A549 (cell line): Measurements from ENCODE around the gene CYSRT1. TPM values are rescaled to one million over a fixed set of nuclear protein-coding genes. Genes with fewer than 3 reads are reported as not detected.
A peak's percentile ranks its signal among the peaks of the same experiment; 100 is the strongest.

Experiments used
- ATAC-seq, 2 experiments: fragments of 200-7000 bp in 1 of 2; fragments of >200 bp in 1 of 2; cut with Nextera tagmentation in 1 of 2; cut with Tn5 transposase in 1 of 2; 3 replicates each; pipeline versions ENCODE4 v1.8.0 to v1.9.1; 2018 to 2020; ENCODE audit warnings: mild to moderate bottlenecking in 1 of 2, moderate library complexity in 1 of 2
- CTCF ChIA-PET: fragments of 300-600 bp; sonication (Branson Sonifier 250); formaldehyde crosslinking; extraction: SDS; loops from one replicate; lab custom pipeline; 2021; ENCODE audit warnings: antibody characterized with exemption, inconsistent platforms; lab: Yijun Ruan, JAX
- POLR2A ChIA-PET: fragments of 350-600 bp; formaldehyde crosslinking; extraction: SDS; loops from one replicate; lab custom pipeline; 2021; ENCODE audit warnings: antibody characterized with exemption, inconsistent platforms; lab: Yijun Ruan, JAX
- DNase-seq, 2 experiments: peaks; one replicate each; pipeline versions ENCODE4 v3.0.0 to v3.0.0-alpha.2; 2011 to 2016; ENCODE audit warnings: low read depth in 1 of 2, low spot score in 1 of 2
- FAIRE-seq: peaks from 2 replicates; lab custom pipeline; 2011; peaks lifted over from hg19 to GRCh38; lab: Jason Lieb, UNC
- H3K27ac ChIP-seq, 2 experiments: fragments of >200 bp; sonication (Bioruptor Twin); formaldehyde crosslinking; 3 replicates each; pipeline ENCODE4 v1.5.1; 2016 to 2017
- H3K4me1 ChIP-seq: fragments of >200 bp; sonication (Bioruptor Twin); formaldehyde crosslinking; 3 replicates; pipeline ENCODE4 v1.6.1; 2016
- H3K4me2 ChIP-seq: fragments of >200 bp; sonication (Bioruptor Twin); formaldehyde crosslinking; 3 replicates; pipeline ENCODE4 v1.6.1; 2016
- H3K4me3 ChIP-seq: fragments of >200 bp; sonication (Bioruptor Twin); formaldehyde crosslinking; 3 replicates; pipeline ENCODE4 v1.5.1; 2016
- H3K9me3 ChIP-seq: fragments of >200 bp; sonication (Bioruptor Twin); formaldehyde crosslinking; 3 replicates; pipeline ENCODE4 v1.6.1; 2016
- BCL3 ChIP-seq: fragments of >200 bp; sonication (Bioruptor Twin); formaldehyde crosslinking; IDR thresholded peaks from 3 replicates; pipeline ENCODE4 v1.6.1; 2016
- BHLHE40 ChIP-seq: IDR thresholded peaks from 2 replicates; pipeline ENCODE4 v1.6.1; 2012; ENCODE audit warnings: low read depth, low read length, inconsistent platforms
- CHD2 ChIP-seq: fragments of 150-350 bp; IDR thresholded peaks from 2 replicates; pipeline ENCODE4 v1.6.1; 2014; ENCODE audit warnings: low read length; ENCODE audit not compliant: partially characterized antibody
- CHD4 ChIP-seq: fragments of 200-600 bp; sonication (generic); IDR thresholded peaks from 2 replicates; pipeline ENCODE4 v1.6.1; 2016; ENCODE audit warnings: antibody characterized with exemption, mild to moderate bottlenecking, borderline replicate concordance
- EP300 ChIP-seq, 2 experiments: fragments of >200 bp; sonication (Bioruptor Twin); formaldehyde crosslinking; IDR thresholded peaks; 2 replicates in 1 of 2; 3 replicates in 1 of 2; pipeline ENCODE4 v1.6.1; 2016 to 2017
- ESRRA ChIP-seq: fragments of 150-350 bp; IDR thresholded peaks from 2 replicates; pipeline ENCODE4 v1.6.1; 2014; ENCODE audit warnings: mild to moderate bottlenecking, low read length, borderline replicate concordance
- FOXS1 ChIP-seq: fragments of 250-450 bp; sonication (Bioruptor Pico); IDR thresholded peaks from 2 replicates; pipeline ENCODE4 v1.5.0; 2020; ENCODE audit warnings: mild to moderate bottlenecking, moderate library complexity
- HOXB13 ChIP-seq: fragments of 250-450 bp; sonication (Bioruptor Pico); IDR thresholded peaks from 2 replicates; pipeline ENCODE4 v1.5.0; 2020; ENCODE audit warnings: low read depth, mild to moderate bottlenecking, moderate library complexity
- KDM1A ChIP-seq: fragments of 200-600 bp; sonication (generic); IDR thresholded peaks from 2 replicates; pipeline ENCODE4 v1.6.1; 2016; ENCODE audit warnings: low read depth, mild to moderate bottlenecking
- MAFK ChIP-seq: fragments of 450-650 bp; IDR thresholded peaks from 2 replicates; pipeline ENCODE4 v1.6.1; 2014; ENCODE audit not compliant: partially characterized antibody
- MAZ ChIP-seq: fragments of 150-350 bp; IDR thresholded peaks from 2 replicates; pipeline ENCODE4 v1.6.1; 2014; ENCODE audit warnings: antibody characterized with exemption, low read depth, low read length, borderline replicate concordance
- NFE2L2 ChIP-seq: fragments of 150-350 bp; conservative IDR thresholded peaks from 2 replicates; pipeline ENCODE4 v1.6.1; 2014; ENCODE audit warnings: low read length
- RARB ChIP-seq: fragments of 250-450 bp; sonication (Bioruptor Pico); IDR thresholded peaks from 2 replicates; pipeline ENCODE4 v1.8.0; 2021; ENCODE audit warnings: mild to moderate bottlenecking, moderate library complexity
- RCOR1 ChIP-seq: fragments of 150-350 bp; IDR thresholded peaks from 2 replicates; pipeline ENCODE4 v1.6.1; 2014; ENCODE audit warnings: antibody characterized with exemption, low read length, low read depth
- RFX5 ChIP-seq: fragments of 450-650 bp; IDR thresholded peaks from 2 replicates; pipeline ENCODE4 v1.7.1; 2014; ENCODE audit warnings: antibody characterized with exemption, mild to moderate bottlenecking, moderate library complexity
- SREBF2 ChIP-seq: fragments of 450-650 bp; IDR thresholded peaks from 2 replicates; pipeline ENCODE4 v1.6.1; 2014; ENCODE audit warnings: mild to moderate bottlenecking, moderate library complexity
- TFCP2L1 ChIP-seq: fragments of 250-450 bp; sonication (Bioruptor Pico); IDR thresholded peaks from 2 replicates; pipeline ENCODE4 v1.5.0; 2021; ENCODE audit warnings: mild to moderate bottlenecking
- TP53 ChIP-seq: fragments of 250-450 bp; sonication (Bioruptor Pico); IDR thresholded peaks from 2 replicates; pipeline ENCODE4 v1.5.0; 2021; ENCODE audit warnings: mild to moderate bottlenecking, moderate library complexity
- ZFP36 ChIP-seq: fragments of 450-650 bp; IDR thresholded peaks from 2 replicates; pipeline ENCODE4 v1.6.1; 2014; ENCODE audit warnings: borderline replicate concordance; ENCODE audit not compliant: partially characterized antibody
- WGBS: methylation state at CpG from one replicate; pipeline ENCODE4 v1.1.6; 2017; ENCODE audit errors: missing lambda C conversion rate; 5-methylcytosine and 5-hydroxymethylcytosine counted together
- polyA plus RNA-seq, 4 experiments: library from polyadenylated mRNA; depleted of rRNA in 3 of 4; stranded (reverse); fragments of >200 nt; fragmentation: RNase III in 1 of 4; extraction: RNeasy Plus Mini Kit Qiagen cat#74134 plus additional on column Dnase treatment in 1 of 4; gene quantifications; 2 replicates in 3 of 4; 3 replicates in 1 of 4; pipeline ENCODE4 v1.2.3, GENCODE V29; 2011 to 2017
- TF ChIP-seq, protein P1 (sequence below): fragments of 250-450 bp; sonication (Bioruptor Pico); IDR thresholded peaks from 2 replicates; pipeline ENCODE4 v1.5.0; 2020; ENCODE audit warnings: low read depth, mild to moderate bottlenecking, moderate library complexity
- TF ChIP-seq, protein P2 (sequence below): IDR thresholded peaks from 2 replicates; pipeline ENCODE4 v1.6.1; 2012

The CYSRT1 gene
- polyA plus RNA-seq, 2 of the 4 experiments (the other 2 are of a cell fraction) = 0.30 to 0.81 TPM

- POLR2A ChIA-PET = interaction anchor here (0.7 to 1.7 kb wide), 3 partner anchors 10 to 62 kb away, joined by 3 to 10 read pairs (median 4); no protein-coding TSS in a partner anchor
- 83% methylated on average over 18 of the region's 27 CpGs for WGBS
- ATAC-seq = no peak
- H3K4me2 ChIP-seq = no peak overlapping the region
- no peak for DNase-seq
- TF ChIP-seq KDM1A = no peak
- TF ChIP-seq RCOR1 = no peak
- TF ChIP-seq, protein P1, sequence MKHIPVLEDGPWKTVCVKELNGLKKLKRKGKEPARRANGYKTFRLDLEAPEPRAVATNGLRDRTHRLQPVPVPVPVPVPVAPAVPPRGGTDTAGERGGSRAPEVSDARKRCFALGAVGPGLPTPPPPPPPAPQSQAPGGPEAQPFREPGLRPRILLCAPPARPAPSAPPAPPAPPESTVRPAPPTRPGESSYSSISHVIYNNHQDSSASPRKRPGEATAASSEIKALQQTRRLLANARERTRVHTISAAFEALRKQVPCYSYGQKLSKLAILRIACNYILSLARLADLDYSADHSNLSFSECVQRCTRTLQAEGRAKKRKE (CRISPR knock-in tag) = no peak
- TF ChIP-seq ESRRA = no peak
- H3K4me3 ChIP-seq = no peak overlapping the region
- peak overlapping the region in 1 of 2 experiments; percentile 27; a peak in 1 of 6 replicates for H3K27ac ChIP-seq
- FAIRE-seq = no peak
- CTCF ChIA-PET = interaction anchor here (0.7 to 10.1 kb wide), 16 partner anchors 11 to 441 kb away, joined by 3 to 113 read pairs (median 3); partner anchors contain the start of genes ANAPC2, NELFB, NPDC1 and SSNA1
- no peaks in the 10 kb centered on the region for H3K9me3 ChIP-seq
- peaks cover 57% of the 10 kb centered on the region for H3K4me1 ChIP-seq
Observed at GRCh38 chr9:137228968-137229896, 4.3 kb downstream of the CYSRT1 start.

DNA sequence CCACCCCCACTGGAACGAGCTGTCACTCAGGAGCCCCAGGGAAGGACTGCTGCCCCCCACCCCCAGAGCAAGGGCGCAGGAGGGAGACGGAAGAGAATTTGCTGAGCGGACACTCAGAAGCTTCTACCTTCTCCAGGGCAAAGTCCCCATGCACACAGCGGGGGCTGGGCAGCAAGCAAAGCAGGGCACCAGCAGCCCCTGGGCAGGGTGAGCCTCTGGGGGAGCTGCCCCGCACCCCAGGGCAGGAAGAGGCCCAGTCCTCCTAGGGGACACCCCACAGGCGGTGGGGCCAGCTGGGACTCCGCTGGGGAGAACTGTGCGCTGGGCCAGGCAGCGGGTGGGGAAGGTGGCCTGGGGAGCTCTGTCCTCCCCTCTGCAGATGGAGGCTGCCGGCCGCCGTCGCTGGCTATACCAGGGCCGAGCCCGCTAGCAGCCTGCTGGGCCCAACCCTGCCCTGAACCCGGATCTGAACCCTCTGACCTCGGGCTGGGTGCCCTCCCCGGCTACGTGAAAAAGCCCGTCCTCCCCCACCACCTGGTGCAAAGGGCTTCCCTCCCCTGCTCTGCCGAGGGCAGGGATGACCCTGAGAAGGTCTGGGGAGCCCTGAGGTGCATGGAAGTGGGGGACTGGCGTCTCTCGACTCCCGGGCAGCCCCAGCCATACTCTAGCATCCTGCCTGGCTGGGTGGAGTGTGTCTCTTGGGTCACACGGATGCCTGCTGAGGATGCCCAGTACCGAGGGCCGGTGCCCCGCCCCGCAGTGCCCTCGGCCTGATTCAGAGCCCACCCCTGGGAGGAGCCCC is 5.1 kb downstream of the CYSRT1 start:
- FAIRE-seq (no peak), DNase-seq (no peak), ATAC-seq (peak in 1 of 2 experiments; percentile 23; a peak in 3 of 6 replicates)
- ChIA-PET CTCF (interaction anchor here (0.7 to 10.1 kb wide), 14 partner anchors 11 to 442 kb away, joined by 3 to 81 read pairs (median 3); partner anchors contain the start of genes ANAPC2, NELFB, NPDC1 and SSNA1), POLR2A (interaction anchor here (0.7 to 1.7 kb wide), 3 partner anchors 10 to 63 kb away, joined by 3 to 10 read pairs (median 4); no protein-coding TSS in a partner anchor)
- Histone ChIP-seq H3K4me1 (peaks cover 48% of the 10 kb centered on the region), H3K27ac (peak overlapping the region in 1 of 2 experiments; percentile 49; a peak in 2 of 6 replicates), H3K4me3 (no peak overlapping the region), H3K9me3 (no peaks in the 10 kb centered on the region), H3K4me2 (peak overlapping the region; percentile 32; the same call in 1 of the 3 replicates)
- TF ChIP-seq MAFK (peak; percentile 81), FOXS1 (CRISPR knock-in tag) (no peak)
- WGBS = 64% methylated on average over 14 of the region's 31 CpGs

- H3K4me1 ChIP-seq = peaks cover 41% of the 10 kb centered on the region
- CTCF ChIA-PET = interaction anchor here (1.1 to 10.1 kb wide), 6 partner anchors 9 to 113 kb away, joined by 3 to 81 read pairs (median 4); partner anchors contain the start of genes ANAPC2, SSNA1 and TUBB4B
- TF ChIP-seq ZFP36 (peak; percentile 7), MAZ (no peak)
- 65% methylated on average over 7 of the region's 14 CpGs for WGBS
- no peak for ATAC-seq
- no peak for FAIRE-seq
- POLR2A ChIA-PET = interaction anchor here (0.8 to 1.7 kb wide), 3 partner anchors 10 to 12 kb away, joined by 3 to 10 read pairs (median 4); partner anchors contain the start of gene TUBB4B
- no peak for DNase-seq
- H3K4me3 ChIP-seq = no peak within 1 kb of the TSS
- peak within 1 kb of the TSS; percentile 32; the same call in 1 of the 3 replicates for H3K4me2 ChIP-seq
- H3K9me3 ChIP-seq = no peaks in the 10 kb centered on the region
- H3K27ac ChIP-seq = peak within 1 kb of the TSS in 1 of 2 experiments; percentile 49; a peak in 2 of 6 replicates
Observed at GRCh38 chr9:137230705-137231371, 5.9 kb downstream of the CYSRT1 start, which contains the start of gene SLC34A3. Gene SLC34A3 (plus strand): TSS chr9:137230901. CDS start chr9:137231703, 802 bp downstream.

GRCh38 chr9:137231372-137232039 is 6.5 kb downstream of the CYSRT1 start:
- H3K4me1 ChIP-seq = peaks cover 39% of the 10 kb centered on the region
- no peak overlapping the region for H3K4me2 ChIP-seq
- no peak for DNase-seq
- ATAC-seq = no peak
- H3K9me3 ChIP-seq = no peaks in the 10 kb centered on the region
- no peak overlapping the region for H3K4me3 ChIP-seq
- no peak overlapping the region for H3K27ac ChIP-seq
- FAIRE-seq = no peak
- 91% methylated on average over 21 of the region's 23 CpGs for WGBS
- CTCF ChIA-PET = interaction anchor here (1.2 to 10.1 kb wide), 2 partner anchors 9 to 41 kb away, joined by 7 to 81 read pairs; partner anchors contain the start of genes ANAPC2, SSNA1 and TUBB4B
- POLR2A ChIA-PET = interaction anchor here (0.8 kb wide), 1 partner anchor 9 kb away, joined by 3 read pairs; the partner anchor contains the start of gene TUBB4B
- no peak for TF ChIP-seq HOXB13
- TF ChIP-seq FOXS1 (CRISPR knock-in tag) = no peak
- TF ChIP-seq EP300 (IDR thresholded peaks at IDR 0.05) = no peak
- TF ChIP-seq RARB (CRISPR knock-in tag) = no peak
- TF ChIP-seq KDM1A = no peak
- TF ChIP-seq TP53 (CRISPR knock-in tag) = no peak
- TF ChIP-seq TFCP2L1 (CRISPR knock-in tag) = no peak
- no peak for TF ChIP-seq NFE2L2
- TF ChIP-seq CHD4 = no peak
- no peak for TF ChIP-seq SREBF2
- TF ChIP-seq CHD2 = no peak
- no peak for TF ChIP-seq BCL3
- TF ChIP-seq, protein P2, sequence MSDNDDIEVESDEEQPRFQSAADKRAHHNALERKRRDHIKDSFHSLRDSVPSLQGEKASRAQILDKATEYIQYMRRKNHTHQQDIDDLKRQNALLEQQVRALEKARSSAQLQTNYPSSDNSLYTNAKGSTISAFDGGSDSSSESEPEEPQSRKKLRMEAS = no peak
- TF ChIP-seq RFX5 = no peak
- no peak for TF ChIP-seq BHLHE40
